Naive thymus-derived CD4-positive, alpha-beta T cell (primary cell): ENCODE results near the gene C6orf62. TPM values are rescaled to one million over a fixed set of nuclear protein-coding genes. Genes with fewer than 3 reads are reported as not detected.
A peak's percentile ranks its signal among the peaks of the same experiment; 100 is the strongest.
"Not testable (repeated sequence)": the region's sequence is repeated elsewhere in the genome, so short reads cannot be mapped to it uniquely, and the experiment has no call there.

Source experiments
- ATAC-seq: fragments of 150-1000 bp; cut with Tn5 transposase; 2 replicates; pipeline ENCODE4 v1.10.0; 2021; ENCODE audit warnings: mild to moderate bottlenecking, moderate library complexity
- CTCF ChIA-PET: fragments of 350-600 bp; sonication (Branson Sonifier 250); formaldehyde crosslinking; loops from one replicate; lab custom pipeline; 2021; ENCODE audit warnings: antibody characterized with exemption; lab: Charles Lee
- POLR2A ChIA-PET: fragments of 350-600 bp; sonication (Branson Sonifier 250); formaldehyde crosslinking; loops from one replicate; lab custom pipeline; 2021; ENCODE audit warnings: antibody characterized with exemption, inconsistent platforms; lab: Charles Lee
- DNase-seq, 9 donors: peaks; one replicate each; pipeline versions ENCODE4 v3.0.0 to v3.0.0-alpha.2; 2020 to 2022; ENCODE audit warnings: mixed read lengths in 1 of 9
- H3K27ac ChIP-seq: one replicate; pipeline ENCODE4 v1.7.0; 2013; ENCODE audit warnings: mild to moderate bottlenecking, low read depth, low read length, moderate library complexity
- H3K27me3 ChIP-seq, 2 donors: one replicate each; pipeline ENCODE4 v1.7.0; 2013; ENCODE audit warnings: low read length in 2 of 2, mild to moderate bottlenecking in 2 of 2, moderate library complexity in 2 of 2; ENCODE audit not compliant: control insufficient read depth in 2 of 2, insufficient read depth in 2 of 2
- H3K36me3 ChIP-seq, 3 experiments: 1 replicate in 2 of 3; 2 replicates in 1 of 3; pipeline ENCODE4 v1.7.0; 2013; ENCODE audit warnings: low read length in 3 of 3, mild to moderate bottlenecking in 3 of 3, moderate library complexity in 1 of 3; ENCODE audit not compliant: insufficient read depth in 3 of 3, control insufficient read depth in 2 of 3
- H3K4me1 ChIP-seq, 2 donors: one replicate each; pipeline ENCODE4 v1.7.0; 2013; ENCODE audit warnings: low read length in 2 of 2, mild to moderate bottlenecking in 2 of 2, moderate library complexity in 1 of 2; ENCODE audit not compliant: control insufficient read depth in 2 of 2, insufficient read depth in 2 of 2
- H3K4me3 ChIP-seq: 2 replicates; pipeline ENCODE4 v1.7.0; 2013; ENCODE audit warnings: mild to moderate bottlenecking, low read length
- H3K9me3 ChIP-seq, 3 experiments: 1 replicate in 2 of 3; 2 replicates in 1 of 3; pipeline ENCODE4 v1.7.0; 2013; ENCODE audit warnings: low read length in 3 of 3; ENCODE audit not compliant: control insufficient read depth in 2 of 3
- H3K27ac Mint-ChIP-seq, 9 donors: one replicate each; pipeline ENCODE4 v1.8.0; 2020 to 2022; ENCODE audit warnings: mixed read lengths in 9 of 9, mild to moderate bottlenecking in 8 of 9, moderate library complexity in 5 of 9, inconsistent platforms in 2 of 9
- H3K27me3 Mint-ChIP-seq, 5 donors: one replicate each; pipeline ENCODE4 v1.8.0; 2021 to 2022; ENCODE audit warnings: mixed read lengths in 5 of 5, mild to moderate bottlenecking in 1 of 5
- H3K36me3 Mint-ChIP-seq, 5 donors: one replicate each; pipeline ENCODE4 v1.8.0; 2020 to 2022; ENCODE audit warnings: mixed read lengths in 5 of 5, mild to moderate bottlenecking in 3 of 5, inconsistent platforms in 1 of 5
- H3K4me1 Mint-ChIP-seq, 7 donors: one replicate each; pipeline ENCODE4 v1.8.0; 2020 to 2022; ENCODE audit warnings: mixed read lengths in 7 of 7, mild to moderate bottlenecking in 3 of 7, inconsistent platforms in 1 of 7
- H3K4me3 Mint-ChIP-seq, 10 donors: one replicate each; pipeline ENCODE4 v1.8.0; 2020 to 2022; ENCODE audit warnings: mild to moderate bottlenecking in 10 of 10, mixed read lengths in 10 of 10, moderate library complexity in 6 of 10, inconsistent platforms in 2 of 10
- H3K9me3 Mint-ChIP-seq, 11 donors: one replicate each; pipeline ENCODE4 v1.8.0; 2020 to 2022; ENCODE audit warnings: mixed read lengths in 11 of 11, mild to moderate bottlenecking in 4 of 11, inconsistent platforms in 1 of 11, moderate library complexity in 1 of 11
- intact Hi-C, 2 donors: fragments of 100-400 bp; cut with micrococcal nuclease; formaldehyde crosslinking; loops; one replicate each; pipeline ENCODE4 v1.15.1; 2023
- polyA plus RNA-seq, 2 donors: library from polyadenylated mRNA; unstranded; fragments of 300-500 nt; fragmentation: Illumina TruSeq; gene quantifications; one replicate each; pipeline ENCODE4 v1.2.3, GENCODE V29; 2021
- total RNA-seq, 6 experiments: library from RNA in 5 of 6; stranded (reverse) in 5 of 6; gene quantifications; 1 replicate in 5 of 6; 2 replicates in 1 of 6; pipeline ENCODE4 v1.2.3 and lab custom pipeline; 2021 to 2026

Gene C6orf62
- total and polyA plus RNA-seq, 7 experiments from 2014 or later: 102 to 162 (median 130) TPM

DNA sequence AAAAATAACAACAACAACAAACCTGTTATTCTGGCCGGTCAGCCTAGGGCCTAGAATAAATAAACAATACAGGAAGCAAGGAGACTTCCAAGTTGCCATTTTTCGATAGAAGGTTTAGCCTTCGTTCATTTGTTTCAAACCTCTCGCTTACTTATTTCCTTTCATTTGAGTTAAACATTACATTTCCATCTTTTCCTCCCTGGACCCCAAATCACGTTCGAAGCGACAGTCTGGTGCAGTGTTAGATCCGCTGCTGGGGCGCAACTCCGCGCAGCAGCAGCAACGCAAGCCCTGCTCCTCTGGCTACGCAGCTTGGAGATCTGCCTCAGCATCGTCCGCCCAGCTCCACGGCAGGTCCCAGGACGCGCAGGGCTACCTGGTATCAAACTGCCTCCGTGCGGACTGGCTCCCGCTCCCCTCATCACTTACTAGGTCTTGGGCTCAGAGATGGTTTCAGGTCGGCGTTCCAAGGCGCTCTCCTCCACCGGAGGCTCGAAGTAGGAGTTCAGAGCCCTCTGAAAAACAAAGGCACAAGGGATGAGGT lies 52.8 kb downstream of the C6orf62 start:
- DNase-seq (no peak), ATAC-seq (peak; percentile 31)

DNA sequence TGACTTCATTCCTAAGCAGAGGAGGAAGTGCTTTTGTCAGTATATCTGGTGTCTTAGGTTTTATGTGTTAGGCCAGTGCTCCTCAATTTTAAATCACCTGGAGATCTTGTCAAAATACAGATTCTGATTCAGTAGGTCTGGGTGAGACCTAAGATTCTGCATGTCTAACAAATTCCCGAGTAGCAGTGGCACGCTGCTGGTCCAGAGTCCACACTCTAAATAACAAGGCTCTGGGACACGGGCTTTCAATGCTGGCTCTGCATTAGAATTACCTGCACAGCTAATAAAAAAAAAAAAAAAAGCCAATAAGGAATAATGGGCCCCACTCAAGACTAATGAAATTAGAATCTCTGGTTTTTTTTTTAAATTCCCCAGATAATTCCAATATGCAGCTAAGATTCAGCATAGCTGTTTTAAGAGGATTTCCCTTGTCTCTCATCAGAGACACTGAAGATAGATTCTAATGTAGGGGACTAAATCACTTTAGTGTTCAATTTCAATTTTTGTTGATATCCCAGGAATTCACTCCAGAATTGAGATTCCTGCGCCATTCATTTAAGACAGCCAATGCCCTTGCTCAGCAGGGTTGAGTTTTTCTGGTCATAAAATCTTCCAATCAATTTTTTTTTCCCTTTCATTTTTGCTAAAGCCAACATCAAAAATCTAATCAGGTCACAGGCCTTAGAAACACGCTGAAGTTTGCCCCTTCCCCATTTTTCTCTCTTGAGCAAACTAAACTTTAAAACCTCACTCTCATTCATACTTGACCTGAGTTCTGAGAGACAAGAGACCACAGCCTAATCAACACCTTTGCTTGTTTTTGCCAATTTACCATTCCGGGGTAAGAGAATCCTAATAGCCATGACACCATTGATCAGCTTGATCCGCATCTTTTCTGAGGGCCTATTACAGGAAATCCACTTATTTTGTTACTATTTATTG lies 54.6 kb downstream of the C6orf62 start:
- Histone ChIP-seq H3K4me3 (no peak overlapping the region), H3K27me3 (no peaks in the 10 kb centered on the region), H3K36me3 (peaks cover 0 to 31% (median 0%) of the 10 kb centered on the region in 3 experiments), H3K4me1 (peaks cover 19 to 27% of the 10 kb centered on the region in 2 donors), H3K9me3 (no peaks in the 10 kb centered on the region), H3K27ac (no peak overlapping the region)
- ChIA-PET CTCF (interaction anchor here (0.6 kb wide), 1 partner anchor 103 kb away, joined by 3 read pairs; no protein-coding TSS in a partner anchor), POLR2A (interaction anchor here (1.0 to 3.2 kb wide), 4 partner anchors 9 to 54 kb away, joined by 3 to 38 read pairs (median 10); partner anchors contain the start of gene C6orf62)
- peaks cover 0 to 37% (median 17%) of the 10 kb centered on the region in 5 donors for H3K36me3 Mint-ChIP-seq
- H3K27ac Mint-ChIP-seq: peak overlapping the region in 4 of 9 donors; percentile 0 to 96 (median 26)
- intact Hi-C loops: no loop called here
- peaks cover 0 to 4% (median 0%) of the 10 kb centered on the region in 11 donors for H3K9me3 Mint-ChIP-seq
- peaks cover 31 to 90% (median 87%) of the 10 kb centered on the region in 7 donors for H3K4me1 Mint-ChIP-seq
- peak overlapping the region; percentile 18 to 100 (median 97) for H3K4me3 Mint-ChIP-seq
- DNase-seq: no peak
- ATAC-seq: no peak
- H3K27me3 Mint-ChIP-seq: no peaks in the 10 kb centered on the region

More for the DNA sequence above, 52.8 kb downstream of the C6orf62 start:
- ChIA-PET CTCF (interaction anchor here (1.3 to 2.4 kb wide), 2 partner anchors 29 to 84 kb away, joined by 3 to 14 read pairs; no protein-coding TSS in a partner anchor), POLR2A (interaction anchor here (0.5 to 3.7 kb wide), 25 partner anchors 8 to 701 kb away, joined by 3 to 39 read pairs (median 4); partner anchors contain the start of genes ALDH5A1, C6orf62, GMNN and KIAA0319)
- Mint-ChIP-seq H3K4me3 (peak overlapping the region; percentile 93 to 100 (median 98)), H3K4me1 (peaks cover 32 to 76% (median 74%) of the 10 kb centered on the region in 7 donors), H3K27ac (peak overlapping the region; percentile 91 to 99 (median 98)), H3K9me3 (peaks cover 0 to 16% (median 5%) of the 10 kb centered on the region in 11 donors), H3K27me3 (no peaks in the 10 kb centered on the region), H3K36me3 (peaks cover 0 to 39% (median 29%) of the 10 kb centered on the region in 5 donors)
- H3K9me3 ChIP-seq: no peaks in the 10 kb centered on the region
- H3K4me1 ChIP-seq: peaks cover 19 to 27% of the 10 kb centered on the region in 2 donors
- H3K27ac ChIP-seq: peak overlapping the region; percentile 88
- peaks cover 0 to 29% (median 0%) of the 10 kb centered on the region in 3 experiments for H3K36me3 ChIP-seq
- H3K4me3 ChIP-seq: peak overlapping the region; percentile 91
- no peaks in the 10 kb centered on the region for H3K27me3 ChIP-seq
- intact Hi-C loops: loop anchor here (1.0 to 5.0 kb wide), 8 partner anchors 11 to 1296 kb away; partner anchors contain the start of genes KIAA0319 (in 2 of the 2), ALDH5A1 (in 1 of the 2), GMNN (in 1 of the 2) and TRIM38 (in 1 of the 2)

DNA sequence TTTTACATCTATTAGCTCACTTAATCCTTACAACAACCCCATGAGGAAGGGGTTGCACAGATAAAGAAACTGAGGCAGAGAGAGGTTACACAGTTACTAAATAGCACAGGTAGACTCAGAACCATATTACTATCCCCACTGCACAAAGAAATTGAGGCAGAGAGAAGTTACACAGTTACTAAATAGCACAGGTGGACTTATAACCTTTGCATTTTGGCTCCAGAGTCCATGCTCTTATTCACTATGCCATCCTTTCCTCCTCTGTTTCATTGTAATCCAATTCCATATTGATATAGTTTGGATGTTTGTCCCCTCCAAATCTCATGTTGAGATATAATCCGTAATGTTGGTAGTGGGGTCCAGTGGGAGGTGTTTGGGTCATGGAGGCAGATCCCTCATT lies 55.8 kb downstream of the C6orf62 start:
- ChIA-PET CTCF (no interaction called here), POLR2A (no interaction called here)
- no peaks in the 10 kb centered on the region for H3K27me3 Mint-ChIP-seq

DNA sequence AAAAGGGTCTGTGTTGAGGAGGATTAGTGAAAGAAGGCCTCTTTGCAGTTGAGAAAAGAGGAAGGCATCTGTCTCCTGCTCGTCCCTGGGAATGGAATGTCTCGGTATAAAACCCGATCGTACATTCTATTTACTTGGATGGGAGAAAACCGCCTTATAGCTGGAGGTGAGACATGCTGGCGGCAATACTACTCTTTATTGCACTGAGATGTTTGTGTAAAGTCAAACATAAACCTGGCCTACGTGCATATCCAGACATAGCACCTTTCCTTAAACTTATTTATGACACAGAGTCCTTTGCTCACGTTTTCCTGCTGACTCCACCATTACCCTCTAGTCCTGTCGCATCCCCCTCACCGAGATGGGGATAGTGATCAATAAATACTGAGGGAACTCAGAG lies 56.7 kb downstream of the C6orf62 start:
- DNase-seq (no peak), ATAC-seq (no peak)
- no peak overlapping the region for H3K27ac ChIP-seq
- peaks cover 0 to 31% (median 0%) of the 10 kb centered on the region in 3 experiments for H3K36me3 ChIP-seq
- Mint-ChIP-seq H3K4me1 (peaks cover 29 to 94% (median 83%) of the 10 kb centered on the region in 7 donors), H3K4me3 (no peak overlapping the region), H3K36me3 (peaks cover 0 to 46% (median 21%) of the 10 kb centered on the region in 5 donors), H3K9me3 (peaks cover 0 to 4% (median 0%) of the 10 kb centered on the region in 11 donors), H3K27ac (peak overlapping the region in 1 of 9 donors; percentile 22), H3K27me3 (no peaks in the 10 kb centered on the region)
- peaks cover 19 to 22% of the 10 kb centered on the region in 2 donors for H3K4me1 ChIP-seq
- intact Hi-C loops: no loop called here
- ChIA-PET CTCF (no interaction called here), POLR2A (no interaction called here)
- no peaks in the 10 kb centered on the region for H3K9me3 ChIP-seq
- no peaks in the 10 kb centered on the region for H3K27me3 ChIP-seq
- no peak overlapping the region for H3K4me3 ChIP-seq

More for the DNA sequence above, 55.8 kb downstream of the C6orf62 start:
- no peak overlapping the region for H3K4me3 ChIP-seq
- peaks cover 0 to 31% (median 0%) of the 10 kb centered on the region in 3 experiments for H3K36me3 ChIP-seq
- DNase-seq (no peak), ATAC-seq (no peak)
- no peaks in the 10 kb centered on the region for H3K27me3 ChIP-seq
- H3K9me3 ChIP-seq: no peaks in the 10 kb centered on the region
- no peak overlapping the region for H3K27ac ChIP-seq
- Mint-ChIP-seq H3K27ac (peak overlapping the region in 1 of 9 donors; percentile 31), H3K36me3 (peaks cover 0 to 38% (median 17%) of the 10 kb centered on the region in 5 donors), H3K9me3 (peaks cover 0 to 4% (median 0%) of the 10 kb centered on the region in 11 donors), H3K4me1 (peaks cover 28 to 91% (median 85%) of the 10 kb centered on the region in 7 donors), H3K4me3 (peak overlapping the region in 2 of 10 donors; percentile 15 to 56)
- intact Hi-C loops: no loop called here
- H3K4me1 ChIP-seq: peaks cover 19 to 27% of the 10 kb centered on the region in 2 donors

DNA sequence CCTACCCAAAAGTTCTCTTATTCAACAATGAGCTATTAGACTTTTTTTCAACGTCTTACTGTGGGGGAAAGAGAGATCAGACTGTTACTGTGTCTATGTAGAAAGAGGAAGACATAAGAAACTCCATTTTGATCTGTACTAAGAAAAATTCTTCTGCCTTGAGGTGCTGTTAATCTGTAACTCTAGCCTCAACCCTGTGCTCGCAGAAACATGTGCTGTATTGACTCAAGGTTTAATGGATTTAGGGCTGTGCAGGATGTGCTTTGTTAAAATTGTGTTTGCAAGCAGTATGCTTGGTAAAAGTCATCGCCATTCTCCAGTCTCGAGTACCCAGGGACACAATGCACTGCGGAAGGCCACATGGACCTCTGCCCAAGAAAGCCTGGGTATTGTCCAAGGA lies 57.2 kb downstream of the C6orf62 start:
- H3K4me1 Mint-ChIP-seq: peaks cover 29 to 94% (median 80%) of the 10 kb centered on the region in 7 donors
- H3K36me3 Mint-ChIP-seq: peaks cover 0 to 50% (median 21%) of the 10 kb centered on the region in 5 donors

DNA sequence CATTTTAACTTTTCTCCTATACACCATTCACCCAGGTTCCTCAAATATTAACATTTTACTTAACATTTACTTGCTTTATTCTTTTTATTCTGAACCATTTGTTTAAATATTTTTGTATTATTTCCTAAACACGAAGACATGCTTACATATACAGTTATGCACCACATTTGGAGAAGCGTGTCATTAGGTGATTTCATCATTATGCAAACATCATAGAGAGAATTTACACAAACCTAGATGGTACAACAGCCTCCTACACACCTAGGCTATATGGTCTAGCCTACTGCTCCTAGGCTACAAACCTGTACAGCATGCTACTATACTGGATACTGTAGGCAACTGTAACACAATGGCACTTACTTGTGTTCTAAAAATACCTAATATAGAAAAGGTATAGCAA lies 58.8 kb downstream of the C6orf62 start:
- no peak overlapping the region for H3K27ac Mint-ChIP-seq
- intact Hi-C loops: no loop called here
- peaks cover 0 to 61% (median 21%) of the 10 kb centered on the region in 5 donors for H3K36me3 Mint-ChIP-seq
- H3K27me3 Mint-ChIP-seq: no peaks in the 10 kb centered on the region
- H3K4me3 ChIP-seq: no peak overlapping the region
- CTCF ChIA-PET: no interaction called here
- peaks cover 30 to 93% (median 85%) of the 10 kb centered on the region in 7 donors for H3K4me1 Mint-ChIP-seq
- DNase-seq (no peak), ATAC-seq (no peak)
- H3K4me1 ChIP-seq: peaks cover 10 to 20% of the 10 kb centered on the region in 2 donors
- H3K27ac ChIP-seq: no peak overlapping the region
- no peak overlapping the region for H3K4me3 Mint-ChIP-seq
- H3K9me3 Mint-ChIP-seq: no peaks in the 10 kb centered on the region
- peaks cover 0 to 34% (median 3%) of the 10 kb centered on the region in 3 experiments for H3K36me3 ChIP-seq
- no peaks in the 10 kb centered on the region for H3K9me3 ChIP-seq
- no peaks in the 10 kb centered on the region for H3K27me3 ChIP-seq
- POLR2A ChIA-PET: no interaction called here

More for the DNA sequence above, 57.2 kb downstream of the C6orf62 start:
- H3K4me3 ChIP-seq, H3K27ac ChIP-seq, H3K9me3 Mint-ChIP-seq, H3K27me3 Mint-ChIP-seq, DNase-seq, intact Hi-C loops, H3K9me3 ChIP-seq, POLR2A ChIA-PET, ATAC-seq, H3K4me3 Mint-ChIP-seq, H3K27me3 ChIP-seq: not testable (repeated sequence)
- Histone ChIP-seq H3K36me3 (peaks cover 0 to 31% (median 3%) of the 10 kb centered on the region in 3 experiments), H3K4me1 (peaks cover 19 to 22% of the 10 kb centered on the region in 2 donors)
- CTCF ChIA-PET: interaction anchor here (0.7 kb wide), 1 partner anchor 15 kb away, joined by 4 read pairs; no protein-coding TSS in a partner anchor
- peak overlapping the region in 1 of 9 donors; percentile 12 for H3K27ac Mint-ChIP-seq
